HL-60 (cell line): Measurements from ENCODE around the gene ERF.

Experiments
- GABPA ChIP-seq: IDR thresholded peaks from 2 replicates; pipeline ENCODE4 v1.6.1; 2012; ENCODE audit warnings: low read depth
- POLR2AphosphoS5 ChIP-seq: IDR thresholded peaks from 2 replicates; pipeline ENCODE4 v1.6.1; 2012; ENCODE audit warnings: low read depth
- TF ChIP-seq, protein P1 (sequence below): IDR thresholded peaks from one replicate; pipeline ENCODE4 v1.5.1; 2011; ENCODE audit warnings: low read length, control low read depth, inconsistent platforms; ENCODE audit not compliant: insufficient read depth

DNA sequence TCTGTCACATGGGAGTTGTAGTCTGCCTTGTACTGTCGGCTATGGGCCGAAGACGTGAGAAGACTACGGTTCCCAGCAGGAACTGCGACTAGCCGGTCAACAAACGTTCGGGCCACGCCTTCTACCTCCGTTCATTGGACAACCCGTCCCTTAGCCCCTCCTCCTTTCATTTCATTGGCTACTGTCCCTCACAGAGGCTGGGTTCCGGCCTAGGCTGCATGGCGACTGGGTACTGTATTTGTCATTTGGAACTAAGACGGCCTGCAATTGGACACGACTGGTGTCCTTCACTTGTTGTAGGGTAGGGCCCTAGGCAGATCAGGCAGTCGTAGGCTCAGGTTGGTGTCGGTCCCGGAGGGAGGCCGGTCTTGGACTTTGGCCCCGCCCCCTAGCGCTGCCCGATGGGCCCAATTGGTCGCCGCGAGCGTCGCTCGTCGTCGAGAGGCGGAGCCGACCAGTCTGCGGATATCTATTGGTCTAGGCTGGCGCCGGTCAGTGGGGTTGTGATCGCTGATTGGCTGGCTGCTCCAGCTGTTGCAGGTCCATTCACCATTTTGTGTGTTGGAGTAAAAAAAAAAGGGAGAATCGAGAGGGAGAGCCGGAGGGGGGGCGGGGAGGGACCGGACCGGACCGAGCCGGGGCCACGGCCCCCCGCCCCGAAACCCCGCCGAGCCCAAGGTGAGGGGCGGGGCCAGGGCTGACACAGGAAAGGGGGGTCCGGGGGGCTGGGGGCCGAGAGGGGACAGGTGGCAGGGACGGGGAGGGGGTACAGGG, 14.0 kb upstream of the ERF start, which contains the start of gene CIC:
- TF ChIP-seq, protein P1, sequence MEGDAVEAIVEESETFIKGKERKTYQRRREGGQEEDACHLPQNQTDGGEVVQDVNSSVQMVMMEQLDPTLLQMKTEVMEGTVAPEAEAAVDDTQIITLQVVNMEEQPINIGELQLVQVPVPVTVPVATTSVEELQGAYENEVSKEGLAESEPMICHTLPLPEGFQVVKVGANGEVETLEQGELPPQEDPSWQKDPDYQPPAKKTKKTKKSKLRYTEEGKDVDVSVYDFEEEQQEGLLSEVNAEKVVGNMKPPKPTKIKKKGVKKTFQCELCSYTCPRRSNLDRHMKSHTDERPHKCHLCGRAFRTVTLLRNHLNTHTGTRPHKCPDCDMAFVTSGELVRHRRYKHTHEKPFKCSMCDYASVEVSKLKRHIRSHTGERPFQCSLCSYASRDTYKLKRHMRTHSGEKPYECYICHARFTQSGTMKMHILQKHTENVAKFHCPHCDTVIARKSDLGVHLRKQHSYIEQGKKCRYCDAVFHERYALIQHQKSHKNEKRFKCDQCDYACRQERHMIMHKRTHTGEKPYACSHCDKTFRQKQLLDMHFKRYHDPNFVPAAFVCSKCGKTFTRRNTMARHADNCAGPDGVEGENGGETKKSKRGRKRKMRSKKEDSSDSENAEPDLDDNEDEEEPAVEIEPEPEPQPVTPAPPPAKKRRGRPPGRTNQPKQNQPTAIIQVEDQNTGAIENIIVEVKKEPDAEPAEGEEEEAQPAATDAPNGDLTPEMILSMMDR, result no peak
- TF ChIP-seq GABPA (peak; percentile 84), POLR2AphosphoS5 (no peak)
